ENCODE measurements around the gene TCERG1.

DNA sequence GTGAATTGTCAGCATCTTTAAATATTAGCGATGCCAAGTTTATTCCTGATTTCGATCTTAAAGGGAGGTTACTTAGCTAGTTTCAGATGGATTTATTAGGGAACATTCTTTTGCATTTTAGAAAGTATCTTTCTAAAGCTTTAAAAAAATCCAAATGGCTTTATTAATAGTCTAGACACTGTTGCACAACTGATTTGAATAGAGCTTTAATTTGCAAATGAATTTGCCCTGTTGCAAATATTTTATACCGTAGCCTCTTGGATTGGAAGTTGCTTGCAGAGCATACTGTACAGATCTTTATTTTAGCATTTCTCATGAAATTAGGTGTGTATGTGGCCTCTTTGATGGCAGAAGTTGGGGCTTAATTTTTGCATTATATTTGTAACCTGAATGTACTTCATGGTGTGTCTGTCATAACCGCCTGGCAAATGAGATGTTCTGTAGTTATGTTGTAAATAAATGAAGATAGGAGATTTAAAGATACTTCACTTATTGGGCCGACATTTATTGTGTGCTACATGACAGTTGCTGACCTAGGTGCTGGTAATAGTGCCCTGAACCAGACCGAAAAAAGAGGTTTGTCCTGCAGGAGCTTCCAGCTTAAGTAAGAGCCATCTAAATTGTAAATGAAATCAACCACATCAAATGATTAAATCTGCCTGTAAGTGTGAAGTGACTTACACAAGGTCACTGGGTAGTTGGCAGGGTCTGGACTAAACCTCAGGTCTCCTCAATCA is 1.8 kb downstream of the TCERG1 start:
- TF ChIP-seq, protein P1, sequence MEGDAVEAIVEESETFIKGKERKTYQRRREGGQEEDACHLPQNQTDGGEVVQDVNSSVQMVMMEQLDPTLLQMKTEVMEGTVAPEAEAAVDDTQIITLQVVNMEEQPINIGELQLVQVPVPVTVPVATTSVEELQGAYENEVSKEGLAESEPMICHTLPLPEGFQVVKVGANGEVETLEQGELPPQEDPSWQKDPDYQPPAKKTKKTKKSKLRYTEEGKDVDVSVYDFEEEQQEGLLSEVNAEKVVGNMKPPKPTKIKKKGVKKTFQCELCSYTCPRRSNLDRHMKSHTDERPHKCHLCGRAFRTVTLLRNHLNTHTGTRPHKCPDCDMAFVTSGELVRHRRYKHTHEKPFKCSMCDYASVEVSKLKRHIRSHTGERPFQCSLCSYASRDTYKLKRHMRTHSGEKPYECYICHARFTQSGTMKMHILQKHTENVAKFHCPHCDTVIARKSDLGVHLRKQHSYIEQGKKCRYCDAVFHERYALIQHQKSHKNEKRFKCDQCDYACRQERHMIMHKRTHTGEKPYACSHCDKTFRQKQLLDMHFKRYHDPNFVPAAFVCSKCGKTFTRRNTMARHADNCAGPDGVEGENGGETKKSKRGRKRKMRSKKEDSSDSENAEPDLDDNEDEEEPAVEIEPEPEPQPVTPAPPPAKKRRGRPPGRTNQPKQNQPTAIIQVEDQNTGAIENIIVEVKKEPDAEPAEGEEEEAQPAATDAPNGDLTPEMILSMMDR (IDR thresholded peaks at IDR 0.05) = no peak
- TF ChIP-seq POLR2A (IDR thresholded peaks at IDR 0.05) = no peak
